SK-N-SH (cell line): ENCODE measurements around the gene SNCA.

ENCODE experiments used
- CHD2 ChIP-seq: fragments of 150-350 bp; IDR thresholded peaks from 2 replicates; pipeline ENCODE4 v1.6.1; 2018; ENCODE audit warnings: low read length; ENCODE audit not compliant: partially characterized antibody
- EP300 ChIP-seq, 2 experiments: IDR thresholded peaks; 2 replicates each; pipeline versions ENCODE4 v1.4.0 to v1.6.1; 2012; ENCODE audit warnings: borderline replicate concordance in 1 of 2, low read depth in 1 of 2, low read length in 1 of 2
- EZH2phosphoT487 ChIP-seq: fragments of 200-600 bp; sonication (generic); IDR thresholded peaks from 2 replicates; pipeline ENCODE4 v1.6.1; 2017; ENCODE audit warnings: low read depth, mixed run types, mild to moderate bottlenecking, antibody characterized with exemption, moderate library complexity, borderline replicate concordance
- FOSL2 ChIP-seq: IDR thresholded peaks from 2 replicates; pipeline ENCODE4 v1.4.0; 2012; ENCODE audit warnings: low read depth, mild to moderate bottlenecking, moderate library complexity, borderline replicate concordance
- FOXM1 ChIP-seq: IDR thresholded peaks from 2 replicates; pipeline ENCODE4 v1.4.0; 2012; ENCODE audit warnings: low read depth, mild to moderate bottlenecking
- NFIC ChIP-seq: IDR thresholded peaks from 2 replicates; pipeline ENCODE4 v1.4.0; 2012; ENCODE audit warnings: borderline replicate concordance
- POLR2AphosphoS5 ChIP-seq: IDR thresholded peaks from 2 replicates; pipeline ENCODE4 v1.6.1; 2012; ENCODE audit warnings: low read depth, low read length
- SMC3 ChIP-seq: IDR thresholded peaks from 2 replicates; pipeline ENCODE4 v1.6.1; 2012; ENCODE audit warnings: low read depth, low read length, improper control_type of control experiment
- TCF12 ChIP-seq: IDR thresholded peaks from 2 replicates; pipeline ENCODE4 v1.4.0; 2012
- TF ChIP-seq, protein P1 (sequence below): fragments of 200-600 bp; sonication (generic); IDR thresholded peaks from 2 replicates; pipeline ENCODE4 v1.6.1; 2017; ENCODE audit warnings: antibody characterized with exemption, mild to moderate bottlenecking, moderate library complexity

DNA sequence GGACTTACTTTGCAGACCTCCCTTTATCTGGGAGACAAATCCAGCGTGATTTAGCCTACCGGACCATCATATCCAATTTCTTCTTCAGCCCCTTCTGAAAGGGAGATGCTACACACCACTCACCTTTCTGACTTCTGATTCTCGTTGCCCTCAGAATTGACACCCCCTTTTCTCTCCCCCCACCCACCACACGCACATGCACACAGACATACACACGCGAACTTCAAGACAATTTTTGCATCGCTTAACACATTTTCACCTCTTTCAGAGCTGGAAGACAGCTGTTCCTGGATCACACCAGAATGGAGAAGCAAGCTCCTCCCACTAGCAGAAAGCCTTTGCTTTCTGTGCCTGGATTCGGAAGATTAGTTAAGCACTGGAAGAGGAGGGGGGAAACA, 1.0 kb upstream of the SNCA start:
- TF ChIP-seq, protein P1, sequence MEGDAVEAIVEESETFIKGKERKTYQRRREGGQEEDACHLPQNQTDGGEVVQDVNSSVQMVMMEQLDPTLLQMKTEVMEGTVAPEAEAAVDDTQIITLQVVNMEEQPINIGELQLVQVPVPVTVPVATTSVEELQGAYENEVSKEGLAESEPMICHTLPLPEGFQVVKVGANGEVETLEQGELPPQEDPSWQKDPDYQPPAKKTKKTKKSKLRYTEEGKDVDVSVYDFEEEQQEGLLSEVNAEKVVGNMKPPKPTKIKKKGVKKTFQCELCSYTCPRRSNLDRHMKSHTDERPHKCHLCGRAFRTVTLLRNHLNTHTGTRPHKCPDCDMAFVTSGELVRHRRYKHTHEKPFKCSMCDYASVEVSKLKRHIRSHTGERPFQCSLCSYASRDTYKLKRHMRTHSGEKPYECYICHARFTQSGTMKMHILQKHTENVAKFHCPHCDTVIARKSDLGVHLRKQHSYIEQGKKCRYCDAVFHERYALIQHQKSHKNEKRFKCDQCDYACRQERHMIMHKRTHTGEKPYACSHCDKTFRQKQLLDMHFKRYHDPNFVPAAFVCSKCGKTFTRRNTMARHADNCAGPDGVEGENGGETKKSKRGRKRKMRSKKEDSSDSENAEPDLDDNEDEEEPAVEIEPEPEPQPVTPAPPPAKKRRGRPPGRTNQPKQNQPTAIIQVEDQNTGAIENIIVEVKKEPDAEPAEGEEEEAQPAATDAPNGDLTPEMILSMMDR, result no peak
- TF ChIP-seq FOSL2 (no peak), POLR2AphosphoS5 (no peak), SMC3 (no peak), FOXM1 (no peak), CHD2 (no peak), EP300 (IDR thresholded peaks at IDR 0.05; ENCODE audit: borderline replicate concordance in 1 of 2, low read depth in 1 of 2, low read length in 1 of 2) (no peak), TCF12 (no peak), EZH2phosphoT487 (no peak), NFIC (no peak)
